Mesenchymal stem cell (in vitro differentiated cells and primary cell): ENCODE results near the gene SDC4.

ENCODE experiments used
- DNase-seq: peaks from one replicate; pipeline ENCODE4 v3.0.0-alpha.2; 2013
- H2AFZ ChIP-seq: one replicate; pipeline ENCODE4 v1.6.1; 2013; ENCODE audit warnings: low read depth, mild to moderate bottlenecking, control low read depth, inconsistent platforms, low read length, moderate library complexity
- H2AK5ac ChIP-seq: 2 replicates; pipeline ENCODE4 v1.6.1; 2013; ENCODE audit warnings: low read length, moderate library complexity, mild to moderate bottlenecking, inconsistent platforms; ENCODE audit not compliant: severe bottlenecking
- H2BK120ac ChIP-seq: one replicate; pipeline ENCODE4 v1.6.1; 2013; ENCODE audit warnings: low read depth, mild to moderate bottlenecking, inconsistent platforms, low read length, moderate library complexity
- H2BK12ac ChIP-seq, 2 experiments: one replicate each; pipeline ENCODE4 v1.6.1; 2013; ENCODE audit warnings: inconsistent platforms in 2 of 2, low read length in 2 of 2, mild to moderate bottlenecking in 2 of 2, moderate library complexity in 2 of 2, control low read depth in 1 of 2
- H2BK15ac ChIP-seq: one replicate; pipeline ENCODE4 v1.6.1; 2013; ENCODE audit warnings: mild to moderate bottlenecking, low read depth, inconsistent platforms; ENCODE audit not compliant: poor library complexity, severe bottlenecking
- H2BK5ac ChIP-seq: 2 replicates; pipeline ENCODE4 v1.6.1; 2013; ENCODE audit warnings: low read depth, mild to moderate bottlenecking, low read length, control low read depth, inconsistent platforms; ENCODE audit not compliant: poor library complexity, severe bottlenecking
- H3K14ac ChIP-seq, 2 experiments: one replicate each; pipeline ENCODE4 v1.6.1; 2013; ENCODE audit warnings: inconsistent platforms in 2 of 2, low read length in 2 of 2, control low read depth in 1 of 2, mild to moderate bottlenecking in 1 of 2, moderate library complexity in 1 of 2
- H3K18ac ChIP-seq, 2 experiments: one replicate each; pipeline ENCODE4 v1.6.1; 2013; ENCODE audit warnings: inconsistent platforms in 2 of 2, low read length in 2 of 2, control low read depth in 1 of 2, low read depth in 1 of 2, mild to moderate bottlenecking in 1 of 2
- H3K23ac ChIP-seq, 2 experiments: one replicate each; pipeline ENCODE4 v1.6.1; 2013; ENCODE audit warnings: inconsistent platforms in 2 of 2, low read length in 2 of 2, mild to moderate bottlenecking in 2 of 2, moderate library complexity in 2 of 2, control low read depth in 1 of 2
- H3K27ac ChIP-seq: 2 replicates; pipeline ENCODE4 v1.5.1; 2013; ENCODE audit warnings: mild to moderate bottlenecking, moderate library complexity, low read length, control low read depth, inconsistent platforms; ENCODE audit not compliant: poor library complexity, severe bottlenecking
- H3K27me3 ChIP-seq, 2 experiments: 2 replicates each; pipeline versions ENCODE4 v1.6.1 to v1.7.0; 2013; ENCODE audit warnings: low read length in 2 of 2, mild to moderate bottlenecking in 2 of 2, moderate library complexity in 2 of 2, control low read depth in 1 of 2, inconsistent platforms in 1 of 2; ENCODE audit not compliant: control insufficient read depth in 1 of 2, insufficient read depth in 1 of 2
- H3K36me3 ChIP-seq, 2 experiments: 2 replicates each; pipeline versions ENCODE4 v1.6.1 to v1.7.0; 2013; ENCODE audit warnings: low read length in 2 of 2, control low read depth in 1 of 2, inconsistent platforms in 1 of 2, low read depth in 1 of 2, mild to moderate bottlenecking in 1 of 2; ENCODE audit not compliant: insufficient read depth in 2 of 2, control insufficient read depth in 1 of 2
- H3K4ac ChIP-seq, 2 experiments: one replicate each; pipeline ENCODE4 v1.6.1; 2013; ENCODE audit warnings: inconsistent platforms in 2 of 2, low read length in 2 of 2, mild to moderate bottlenecking in 2 of 2, moderate library complexity in 2 of 2, control low read depth in 1 of 2, low read depth in 1 of 2
- H3K4me1 ChIP-seq: 2 replicates; pipeline ENCODE4 v1.6.1; 2013; ENCODE audit warnings: low read depth, low read length, control low read depth; ENCODE audit not compliant: control insufficient read depth, insufficient read depth
- H3K4me2 ChIP-seq: 2 replicates; pipeline ENCODE4 v1.6.1; 2013; ENCODE audit warnings: low read length, mild to moderate bottlenecking, inconsistent platforms; ENCODE audit not compliant: poor library complexity, severe bottlenecking
- H3K4me3 ChIP-seq, 2 experiments: 2 replicates each; pipeline versions ENCODE4 v1.5.1 to v1.7.0; 2013; ENCODE audit warnings: low read length in 2 of 2, mild to moderate bottlenecking in 2 of 2, control low read depth in 1 of 2, low read depth in 1 of 2; ENCODE audit not compliant: insufficient read depth in 1 of 2
- H3K79me1 ChIP-seq: replicated peaks from 2 replicates; pipeline ENCODE4 v1.6.1; 2013; ENCODE audit warnings: mild to moderate bottlenecking, control low read depth, low read length, inconsistent platforms; ENCODE audit not compliant: poor library complexity, severe bottlenecking
- H3K9ac ChIP-seq: 2 replicates; pipeline ENCODE4 v1.7.0; 2013; ENCODE audit warnings: mild to moderate bottlenecking, low read length, moderate library complexity
- H3K9me3 ChIP-seq: 2 replicates; pipeline ENCODE4 v1.7.0; 2013; ENCODE audit warnings: mild to moderate bottlenecking, low read length; ENCODE audit not compliant: control insufficient read depth
- H4K8ac ChIP-seq: one replicate; pipeline ENCODE4 v1.6.1; 2013; ENCODE audit warnings: inconsistent platforms, mild to moderate bottlenecking, low read length, moderate library complexity
- H4K91ac ChIP-seq: one replicate; pipeline ENCODE4 v1.6.1; 2013; ENCODE audit warnings: mild to moderate bottlenecking, low read length, inconsistent platforms
- WGBS: methylation state at CpG from one replicate; pipeline ENCODE4 v1.1.7; 2013; ENCODE audit warnings: mixed read lengths; 5-methylcytosine and 5-hydroxymethylcytosine counted together

The SDC4 gene

GRCh38 chr20:45306431-45306982 is 41.7 kb downstream of the SDC4 start, which contains the start of gene RBPJL:
Gene RBPJL (plus strand): TSS chr20:45306840. CDS start chr20:45306923, 83 bp downstream.
- no peak within 1 kb of the TSS for H2BK5ac ChIP-seq
- no peaks in the 10 kb centered on the region for H3K79me1 ChIP-seq
- H3K23ac ChIP-seq = no peak within 1 kb of the TSS
- WGBS = 28% methylated on average over 41 of the region's 41 CpGs
- no peak within 1 kb of the TSS for H3K9ac ChIP-seq
- H3K4me3 ChIP-seq = no peak within 1 kb of the TSS
- peak; percentile 17 for DNase-seq
- H4K91ac ChIP-seq = no peak within 1 kb of the TSS
- no peak within 1 kb of the TSS for H2BK120ac ChIP-seq
- no peak within 1 kb of the TSS for H2AK5ac ChIP-seq
- H4K8ac ChIP-seq = no peak within 1 kb of the TSS
- no peak within 1 kb of the TSS for H3K18ac ChIP-seq
- no peak within 1 kb of the TSS for H2BK15ac ChIP-seq
- no peak within 1 kb of the TSS for H3K14ac ChIP-seq
- H2BK12ac ChIP-seq = no peak within 1 kb of the TSS
- no peak within 1 kb of the TSS for H3K27ac ChIP-seq
- H3K4me2 ChIP-seq = no peak within 1 kb of the TSS
- peak within 1 kb of the TSS; percentile 36 for H2AFZ ChIP-seq
- H3K4ac ChIP-seq = no peak within 1 kb of the TSS
- H3K9me3 ChIP-seq = no peaks in the 10 kb centered on the region
- peaks cover 4% of the 10 kb centered on the region for H3K4me1 ChIP-seq
- H3K36me3 ChIP-seq = peaks cover 0 to 5% of the 10 kb centered on the region in 2 experiments
- peaks cover 0 to 60% of the 10 kb centered on the region in 2 experiments for H3K27me3 ChIP-seq

GRCh38 chr20:45305262-45305661 is 43.0 kb downstream of the SDC4 start:
- H3K4ac ChIP-seq = no peak overlapping the region
- no peak overlapping the region for H2AFZ ChIP-seq
- H2BK5ac ChIP-seq = no peak overlapping the region
- no peak overlapping the region for H2BK12ac ChIP-seq
- peaks cover 0 to 60% of the 10 kb centered on the region in 2 experiments for H3K27me3 ChIP-seq
- H2BK15ac ChIP-seq = no peak overlapping the region
- WGBS = 88% methylated on average over 4 of the region's 4 CpGs
- no peak overlapping the region for H3K27ac ChIP-seq
- DNase-seq = no peak
- peaks cover 3% of the 10 kb centered on the region for H3K4me1 ChIP-seq
- H3K4me2 ChIP-seq = no peak overlapping the region
- H3K9me3 ChIP-seq = no peaks in the 10 kb centered on the region
- H2AK5ac ChIP-seq = no peak overlapping the region
- no peak overlapping the region for H3K18ac ChIP-seq
- no peak overlapping the region for H3K14ac ChIP-seq
- peaks cover 0 to 5% of the 10 kb centered on the region in 2 experiments for H3K36me3 ChIP-seq
- H4K91ac ChIP-seq = no peak overlapping the region
- H4K8ac ChIP-seq = no peak overlapping the region
- H2BK120ac ChIP-seq = no peak overlapping the region
- no peaks in the 10 kb centered on the region for H3K79me1 ChIP-seq
- H3K9ac ChIP-seq = no peak overlapping the region
- H3K4me3 ChIP-seq = no peak overlapping the region
- no peak overlapping the region for H3K23ac ChIP-seq

DNA sequence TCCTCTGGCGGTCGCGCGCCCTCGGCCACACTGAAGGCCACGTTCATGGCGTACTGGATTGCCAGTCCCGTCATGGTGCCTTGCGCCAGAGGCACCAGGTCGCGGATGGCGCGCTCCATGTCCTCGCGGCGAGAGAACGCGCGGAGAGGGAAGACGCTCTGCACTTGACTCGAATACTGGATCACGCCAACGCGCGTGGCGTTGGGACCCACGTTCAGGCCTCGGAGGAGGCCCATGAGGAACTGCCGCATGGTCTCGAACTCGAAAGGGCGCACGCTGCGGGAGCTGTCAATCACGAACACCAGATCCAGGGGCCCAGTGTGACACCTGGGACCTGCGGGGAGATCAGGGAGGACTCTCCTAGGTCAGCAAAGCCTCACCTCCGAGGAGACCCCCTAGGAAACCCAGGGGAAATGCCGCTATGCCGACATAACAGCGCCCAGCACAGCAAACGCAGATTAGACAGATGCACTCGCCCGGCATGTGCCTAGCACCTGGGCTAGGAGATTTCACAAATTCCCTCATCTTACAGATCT is 43.7 kb downstream of the SDC4 start:
- no peak overlapping the region for H3K14ac ChIP-seq
- no peak overlapping the region for H2BK5ac ChIP-seq
- 98% methylated on average over 43 of the region's 43 CpGs for WGBS
- H3K18ac ChIP-seq = no peak overlapping the region
- H3K27ac ChIP-seq = no peak overlapping the region
- H3K27me3 ChIP-seq = peaks cover 0 to 56% of the 10 kb centered on the region in 2 experiments
- H2AK5ac ChIP-seq = no peak overlapping the region
- peaks cover 0 to 5% of the 10 kb centered on the region in 2 experiments for H3K36me3 ChIP-seq
- H4K91ac ChIP-seq = no peak overlapping the region
- no peak overlapping the region for H3K4me3 ChIP-seq
- H3K4me1 ChIP-seq = peaks cover 3% of the 10 kb centered on the region
- no peaks in the 10 kb centered on the region for H3K9me3 ChIP-seq
- no peak overlapping the region for H3K23ac ChIP-seq
- H3K4me2 ChIP-seq = no peak overlapping the region
- H3K4ac ChIP-seq = no peak overlapping the region
- H2BK120ac ChIP-seq = no peak overlapping the region
- no peak overlapping the region for H2AFZ ChIP-seq
- H2BK15ac ChIP-seq = no peak overlapping the region
- H2BK12ac ChIP-seq = no peak overlapping the region
- H3K79me1 ChIP-seq = no peaks in the 10 kb centered on the region
- no peak for DNase-seq
- H4K8ac ChIP-seq = no peak overlapping the region
- H3K9ac ChIP-seq = no peak overlapping the region

DNA sequence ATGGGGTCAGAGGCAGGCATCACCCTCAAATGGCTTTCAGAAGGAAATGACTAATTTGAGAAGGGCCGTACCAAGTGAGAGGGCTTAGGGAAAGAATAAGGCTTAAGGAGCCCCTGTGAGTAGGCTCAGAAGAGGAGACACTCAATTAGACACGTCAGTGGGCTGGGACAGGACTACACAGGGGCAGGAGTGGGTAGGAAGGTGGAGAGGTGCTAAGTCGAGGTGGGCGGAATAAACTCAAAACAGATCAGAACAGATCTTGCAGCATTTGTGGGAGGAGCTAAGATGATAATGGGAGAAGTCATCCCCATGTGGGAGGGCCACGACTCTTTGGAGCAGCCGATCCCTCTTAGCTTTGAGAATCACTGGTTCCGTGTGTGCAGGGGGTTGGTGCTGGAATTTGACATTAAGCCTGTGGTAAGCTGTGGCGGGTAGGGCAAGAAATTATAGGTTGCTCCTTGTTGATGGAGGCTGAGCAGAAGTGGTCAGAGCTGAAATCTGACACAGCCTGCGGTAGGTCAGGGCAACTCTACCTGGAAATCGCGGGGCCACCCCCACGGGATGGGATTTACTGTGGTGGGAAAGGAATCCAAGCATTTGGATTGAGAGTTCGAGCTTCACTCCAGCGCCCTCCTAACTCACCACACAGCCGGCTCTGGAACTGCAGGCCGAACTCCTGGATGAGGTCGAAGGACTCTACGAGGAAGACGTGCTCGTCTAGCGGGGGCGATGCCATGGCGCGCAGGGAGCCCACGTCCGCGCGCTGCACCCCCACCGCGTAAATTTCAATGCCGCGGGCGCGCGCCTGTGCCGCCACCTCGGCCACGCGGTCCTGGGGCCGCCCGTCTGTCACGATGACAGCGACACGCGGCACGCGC is 44.4 kb downstream of the SDC4 start:
- Histone ChIP-seq H3K9me3 (no peaks in the 10 kb centered on the region), H3K4ac (no peak overlapping the region), H3K18ac (no peak overlapping the region), H3K4me2 (no peak overlapping the region), H2BK120ac (no peak overlapping the region), H3K4me3 (no peak overlapping the region), H3K14ac (no peak overlapping the region), H3K27me3 (peaks cover 0 to 51% of the 10 kb centered on the region in 2 experiments), H2BK15ac (no peak overlapping the region), H3K79me1 (no peaks in the 10 kb centered on the region), H3K23ac (no peak overlapping the region), H2BK12ac (no peak overlapping the region), H3K27ac (no peak overlapping the region), H2AK5ac (no peak overlapping the region), H4K91ac (no peak overlapping the region), H3K9ac (no peak overlapping the region), H4K8ac (no peak overlapping the region), H3K4me1 (peaks cover 3% of the 10 kb centered on the region), H2BK5ac (no peak overlapping the region), H3K36me3 (peaks cover 0 to 5% of the 10 kb centered on the region in 2 experiments), H2AFZ (no peak overlapping the region)
- DNase-seq = no peak
- 95% methylated on average over 44 of the region's 47 CpGs for WGBS
